Measurements from ENCODE around the gene C17orf113.

GRCh38 chr17:41992576-41992975 is 57.8 kb downstream of the C17orf113 start:
- TF ChIP-seq, protein P1, sequence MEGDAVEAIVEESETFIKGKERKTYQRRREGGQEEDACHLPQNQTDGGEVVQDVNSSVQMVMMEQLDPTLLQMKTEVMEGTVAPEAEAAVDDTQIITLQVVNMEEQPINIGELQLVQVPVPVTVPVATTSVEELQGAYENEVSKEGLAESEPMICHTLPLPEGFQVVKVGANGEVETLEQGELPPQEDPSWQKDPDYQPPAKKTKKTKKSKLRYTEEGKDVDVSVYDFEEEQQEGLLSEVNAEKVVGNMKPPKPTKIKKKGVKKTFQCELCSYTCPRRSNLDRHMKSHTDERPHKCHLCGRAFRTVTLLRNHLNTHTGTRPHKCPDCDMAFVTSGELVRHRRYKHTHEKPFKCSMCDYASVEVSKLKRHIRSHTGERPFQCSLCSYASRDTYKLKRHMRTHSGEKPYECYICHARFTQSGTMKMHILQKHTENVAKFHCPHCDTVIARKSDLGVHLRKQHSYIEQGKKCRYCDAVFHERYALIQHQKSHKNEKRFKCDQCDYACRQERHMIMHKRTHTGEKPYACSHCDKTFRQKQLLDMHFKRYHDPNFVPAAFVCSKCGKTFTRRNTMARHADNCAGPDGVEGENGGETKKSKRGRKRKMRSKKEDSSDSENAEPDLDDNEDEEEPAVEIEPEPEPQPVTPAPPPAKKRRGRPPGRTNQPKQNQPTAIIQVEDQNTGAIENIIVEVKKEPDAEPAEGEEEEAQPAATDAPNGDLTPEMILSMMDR (IDR thresholded peaks at IDR 0.05 in 4 of 5, conservative IDR thresholded peaks at IDR 0.05 in 1 of 5): no peak
- TF ChIP-seq POLR2A (IDR thresholded peaks at IDR 0.05): no peak
